Skin of body (tissue), 2 donors: ENCODE data around the gene NGEF. TPM values are rescaled to one million over a fixed set of nuclear protein-coding genes. Genes with fewer than 3 reads are reported as not detected.
"Not testable (repeated sequence)": the region's sequence is repeated elsewhere in the genome, so short reads cannot be mapped to it uniquely, and the experiment has no call there.

ENCODE experiments used
- DNase-seq: peaks from one replicate; lab custom pipeline; 2025; lab: John Stamatoyannopoulos, UW
- total RNA-seq: library from RNA; depleted of rRNA; stranded (reverse); fragments of >200 nt; gene quantifications from one replicate; pipeline ENCODE4 v1.2.3, GENCODE V29; 2014

The NGEF gene
- total RNA-seq, 1 donor from 2014 or later = 3.9 TPM

- no peak for DNase-seq
Observed at GRCh38 chr2:232873292-232873908, 139.7 kb downstream of the NGEF start.

GRCh38 chr2:232872826-232873225, 140.2 kb downstream of the NGEF start:
- no peak for DNase-seq

- no peak for DNase-seq
Observed at GRCh38 chr2:232871835-232872736, 141.0 kb downstream of the NGEF start.

- no peak for DNase-seq
Observed at GRCh38 chr2:232871418-232871834, 141.6 kb downstream of the NGEF start.

GRCh38 chr2:232870766-232871371, 142.2 kb downstream of the NGEF start:
- DNase-seq = no peak

DNA sequence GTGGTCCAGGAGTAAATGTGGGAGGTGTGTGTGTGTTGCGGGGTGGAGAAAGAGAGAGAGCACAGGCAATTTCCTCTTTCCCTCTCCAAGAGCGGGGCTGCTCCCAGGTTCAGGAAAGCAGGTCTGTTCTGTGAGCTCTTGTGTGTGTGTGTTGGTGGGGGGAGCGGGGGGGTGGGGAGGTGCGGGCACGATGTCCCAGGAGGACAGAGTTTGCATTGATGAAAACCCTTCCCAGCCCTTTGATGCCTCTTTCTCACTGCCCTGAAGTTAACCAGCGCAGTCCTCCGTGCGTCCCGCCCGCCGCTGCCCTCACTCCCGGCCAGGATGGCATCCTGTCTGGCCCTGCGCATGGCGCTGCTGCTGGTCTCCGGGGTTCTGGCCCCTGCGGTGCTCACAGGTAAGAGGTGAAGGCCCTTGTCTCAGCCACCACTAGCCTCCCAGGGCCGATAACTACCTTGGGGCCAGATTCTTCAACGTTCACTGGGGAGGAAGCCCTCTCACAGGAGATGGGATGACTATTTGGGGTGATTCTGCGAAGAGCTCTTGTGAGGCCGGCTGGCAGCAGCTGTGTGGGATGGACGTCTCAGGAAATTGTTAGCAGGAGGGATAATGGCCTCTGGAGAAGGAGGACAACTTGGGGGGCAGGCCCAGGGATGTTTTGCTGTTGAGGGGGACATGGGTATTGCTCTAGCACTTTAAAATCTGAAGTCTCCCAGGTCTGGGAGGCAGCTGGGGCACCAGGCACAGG, 142.9 kb downstream of the NGEF start, which contains the start of gene SNORC:
Gene SNORC (plus strand): TSS at position 247 of the 748 bp plus-strand sequence. CDS start 78 bp downstream, at position 325.
- DNase-seq = no peak

GRCh38 chr2:232869138-232870017, 143.7 kb downstream of the NGEF start:
- no peak for DNase-seq

GRCh38 chr2:232866104-232866503, 147.0 kb downstream of the NGEF start:
- DNase-seq = no peak

DNA sequence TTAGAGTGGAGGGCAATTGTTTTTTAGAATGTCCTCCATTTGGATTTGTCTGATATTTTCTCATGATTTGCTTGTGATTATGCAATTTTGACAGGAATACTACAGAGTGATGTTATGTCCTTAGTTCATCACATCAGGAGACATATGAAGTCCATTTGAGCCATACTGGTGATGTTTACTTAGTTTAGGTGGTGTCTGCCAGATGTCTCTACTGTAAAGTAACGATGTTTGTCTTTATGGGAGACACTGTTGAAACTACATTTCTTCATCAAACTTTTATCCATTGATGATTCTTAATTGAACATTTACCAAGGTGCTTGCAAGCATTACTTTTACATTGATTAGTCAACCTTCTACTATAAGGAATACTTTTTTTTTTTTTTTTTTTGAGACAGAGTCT, 147.9 kb downstream of the NGEF start:
- no peak for DNase-seq

DNA sequence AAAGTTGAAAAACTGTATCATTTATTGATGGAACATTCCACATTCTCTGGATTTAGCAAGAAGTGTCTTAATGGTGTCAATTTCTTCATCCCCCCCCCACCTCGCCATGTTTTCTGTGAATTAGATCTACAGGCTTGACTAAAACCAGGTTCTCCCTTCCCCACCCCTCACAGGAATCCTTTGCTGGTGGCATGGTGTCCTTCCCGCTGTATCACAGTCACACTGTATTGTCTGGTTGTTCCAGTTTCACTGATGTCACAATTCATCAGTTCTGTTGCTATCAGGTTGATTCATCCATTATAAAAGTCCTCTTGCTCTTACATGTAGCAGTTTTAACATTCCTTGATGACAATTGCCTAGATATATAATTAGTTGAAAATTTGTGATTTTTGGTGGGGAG, 149.1 kb downstream of the NGEF start:
- DNase-seq = no peak

DNA sequence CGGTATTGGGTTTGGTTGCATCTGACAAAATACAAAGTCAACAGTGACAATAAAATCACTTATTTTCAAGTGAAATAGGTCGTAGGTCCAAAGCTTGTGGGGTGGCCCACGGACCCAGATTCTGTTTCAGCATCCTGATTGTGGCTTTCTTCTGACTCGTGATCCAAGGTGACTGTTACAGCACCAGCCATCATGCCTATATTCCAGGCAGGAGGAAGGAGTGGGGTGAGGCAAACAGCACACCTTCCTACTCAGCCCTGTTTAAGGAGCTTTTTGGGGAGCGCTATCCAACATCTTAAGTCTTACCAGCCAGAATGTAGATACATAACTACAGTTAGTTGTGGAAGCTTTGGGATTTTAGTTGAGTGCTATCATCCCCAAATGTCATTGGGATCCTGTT, 151.7 kb downstream of the NGEF start:
- no peak for DNase-seq

DNA sequence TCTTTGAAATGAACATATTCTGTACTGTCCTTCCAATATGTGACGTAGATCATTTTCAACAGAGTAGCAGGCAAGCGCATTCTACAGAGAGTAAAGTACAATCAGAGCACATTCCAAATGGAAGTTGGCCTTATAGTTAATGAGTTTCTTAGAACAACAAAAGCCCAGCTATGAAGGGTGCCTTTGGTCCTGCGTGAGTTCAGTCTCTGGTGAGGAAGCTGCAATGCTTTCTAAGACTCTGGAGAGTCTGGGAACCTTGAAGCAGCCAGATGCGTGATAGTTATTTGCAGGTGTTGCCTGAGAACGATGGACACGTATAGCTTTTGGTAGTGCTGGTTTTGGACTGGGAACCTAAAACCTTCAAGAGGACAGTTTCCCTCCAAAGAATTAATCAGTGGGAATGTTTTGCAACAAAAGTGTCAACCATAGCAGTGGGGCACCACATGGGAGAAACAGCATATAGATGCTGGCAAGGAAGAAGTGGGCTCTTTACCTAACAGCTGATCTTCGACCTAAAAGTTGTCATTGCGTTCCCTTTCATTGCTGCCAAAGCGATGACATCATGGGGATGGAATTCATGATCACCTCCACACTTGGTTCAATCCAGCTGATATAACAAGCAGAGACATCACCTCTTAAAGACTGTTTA, 152.3 kb downstream of the NGEF start:
- DNase-seq = no peak

DNA sequence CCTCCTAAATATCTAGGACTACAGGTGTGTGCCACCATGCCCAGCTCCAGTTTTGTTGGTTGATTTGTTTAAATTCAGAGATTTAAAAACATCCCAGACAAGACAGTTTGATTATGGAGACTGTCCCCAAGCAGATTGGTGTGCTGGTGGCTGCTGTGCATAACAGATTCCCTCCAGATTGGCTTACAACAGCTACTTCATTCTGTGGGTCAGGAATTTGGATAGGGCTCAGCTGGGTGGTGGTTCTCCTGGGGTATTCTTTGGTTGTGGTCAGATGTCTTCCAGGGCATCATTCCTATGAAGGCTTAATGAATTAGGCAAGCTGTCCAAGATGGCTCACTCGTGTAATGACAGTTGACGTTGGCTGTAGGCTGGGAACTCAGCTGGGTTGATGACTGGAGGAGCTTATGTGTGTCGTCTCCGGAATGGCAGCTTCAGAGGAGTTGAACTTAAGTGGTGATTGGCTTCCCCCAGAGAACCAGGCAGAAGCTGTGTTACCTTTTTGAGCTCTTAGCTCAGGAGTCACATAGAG, 153.6 kb downstream of the NGEF start:
- DNase-seq = no peak

GRCh38 chr2:232857158-232857563, 155.9 kb downstream of the NGEF start:
- DNase-seq = no peak

DNA sequence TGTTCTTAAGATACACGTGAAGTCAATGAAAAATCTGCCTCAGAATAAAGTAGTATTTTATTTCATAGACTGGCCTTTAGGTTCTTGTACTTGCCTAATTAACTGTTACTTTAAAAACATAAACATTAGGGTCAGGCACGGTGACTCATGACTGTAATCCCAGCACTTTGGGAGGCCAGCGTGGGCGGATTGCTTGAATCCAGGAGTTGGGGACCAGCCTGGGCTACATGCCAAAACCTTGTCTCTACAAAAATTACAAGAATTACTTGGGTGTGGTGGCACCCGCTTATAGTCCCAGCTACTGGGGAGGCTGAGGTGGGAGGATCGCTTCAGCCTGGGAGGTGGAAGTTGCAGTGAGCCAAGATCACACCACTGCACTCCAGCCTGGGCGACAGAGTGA, 159.0 kb downstream of the NGEF start:
- no peak for DNase-seq

- no peak for DNase-seq
Observed at GRCh38 chr2:232852676-232853075, 160.4 kb downstream of the NGEF start.

- not testable (repeated sequence) for DNase-seq
Observed at GRCh38 chr2:232852081-232852480, 161.0 kb downstream of the NGEF start.

DNA sequence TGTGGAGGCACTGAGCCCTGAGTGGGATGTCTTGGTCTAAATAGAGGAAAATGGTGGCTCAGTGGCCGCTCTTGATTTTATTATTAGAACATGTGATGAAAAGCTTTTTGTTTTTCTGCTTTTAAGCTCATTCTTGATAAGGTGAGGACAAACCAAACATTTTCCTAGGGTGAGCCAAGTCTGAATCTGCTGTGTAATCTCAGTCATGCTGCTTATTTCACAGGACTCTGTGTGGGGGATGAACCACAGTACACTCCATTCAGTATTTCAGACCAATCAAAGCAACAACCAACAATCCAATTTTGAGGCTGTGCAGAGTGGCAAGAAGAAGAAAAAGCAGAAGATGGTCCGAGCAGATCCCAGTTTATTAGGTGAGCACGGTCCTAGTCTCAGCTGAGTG, 163.0 kb downstream of the NGEF start:
- DNase-seq = no peak

DNA sequence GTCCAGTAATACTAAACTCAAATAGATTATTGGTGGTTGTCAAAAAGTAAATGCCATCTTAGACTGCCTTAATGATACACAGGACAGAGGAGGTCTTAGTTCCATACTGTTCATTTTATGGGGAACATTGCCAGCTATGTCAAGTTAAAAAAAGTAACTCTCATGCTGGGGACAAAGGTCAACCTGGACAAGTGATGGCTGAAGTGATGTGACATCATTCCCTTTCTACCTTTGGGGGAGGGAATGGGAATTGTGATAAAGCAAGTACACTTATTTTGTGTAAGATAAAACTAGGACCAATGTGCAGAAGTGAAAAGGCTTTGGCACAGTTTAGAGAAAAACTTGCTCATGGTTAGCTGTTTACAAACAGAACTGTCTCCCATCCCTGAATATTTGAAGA, 167.0 kb downstream of the NGEF start:
- no peak for DNase-seq

GRCh38 chr2:232843834-232844233, 169.2 kb downstream of the NGEF start:
- DNase-seq = no peak
